ENCODE results near the gene HSD17B1.

The HSD17B1 gene

GRCh38 chr17:42571435-42572225 is 18.9 kb downstream of the HSD17B1 start:
- Histone ChIP-seq H3K9ac (ENCODE audit: low read length) (no peak overlapping the region), H4K20me1 (ENCODE audit: low read depth, low read length) (no peaks in the 10 kb centered on the region), H3K79me2 (ENCODE audit: insufficient read depth, low read length) (peaks cover 15% of the 10 kb centered on the region), H3K27ac (ENCODE audit: low read depth, low read length) (no peak overlapping the region), H3K27me3 (ENCODE audit: low read length) (no peaks in the 10 kb centered on the region), H3F3A (ENCODE audit: insufficient read depth) (peaks cover 25% of the 10 kb centered on the region; the same call in 1 of the 2 replicates), H3K4me3 (ENCODE audit: insufficient read depth, low read length, poor library complexity, severe bottlenecking) (no peak overlapping the region), H3K9me2 (replicated peaks; ENCODE audit: insufficient read depth, low read length) (no peaks in the 10 kb centered on the region), H3K9me3 (ENCODE audit: insufficient read depth, low read length) (no peaks in the 10 kb centered on the region), H3K4me2 (ENCODE audit: low read depth, low read length, poor library complexity, severe bottlenecking) (no peak overlapping the region), H3K36me3 (ENCODE audit: low read length) (peaks cover 17% of the 10 kb centered on the region; the same call in 1 of the 2 replicates), H2AFZ (ENCODE audit: low read depth, low read length, severe bottlenecking) (no peak overlapping the region)
- TF ChIP-seq EZH2phosphoT487 (conservative IDR thresholded peaks at IDR 0.05; ENCODE audit: low read length) = no peak
- no peak for TF ChIP-seq CTCF (IDR thresholded peaks at IDR 0.05; ENCODE audit: insufficient read depth, low read length, poor library complexity, severe bottlenecking)

- no peak overlapping the region for H2AFZ ChIP-seq (ENCODE audit: low read depth, low read length, severe bottlenecking)
- TF ChIP-seq CTCF (IDR thresholded peaks at IDR 0.05; ENCODE audit: insufficient read depth, low read length, poor library complexity, severe bottlenecking) (no peak), EZH2phosphoT487 (conservative IDR thresholded peaks at IDR 0.05; ENCODE audit: low read length) (no peak)
- peaks cover 17% of the 10 kb centered on the region; the same call in 1 of the 2 replicates for H3K36me3 ChIP-seq (ENCODE audit: low read length)
- no peaks in the 10 kb centered on the region for H3K9me2 ChIP-seq (replicated peaks; ENCODE audit: insufficient read depth, low read length)
- no peak overlapping the region for H3K4me3 ChIP-seq (ENCODE audit: insufficient read depth, low read length, poor library complexity, severe bottlenecking)
- H3K9me3 ChIP-seq (ENCODE audit: insufficient read depth, low read length) = no peaks in the 10 kb centered on the region
- no peak overlapping the region for H3K9ac ChIP-seq (ENCODE audit: low read length)
- peaks cover 12% of the 10 kb centered on the region; the same call in 1 of the 2 replicates for H3K79me2 ChIP-seq (ENCODE audit: insufficient read depth, low read length)
- no peaks in the 10 kb centered on the region for H4K20me1 ChIP-seq (ENCODE audit: low read depth, low read length)
- H3K4me2 ChIP-seq (ENCODE audit: low read depth, low read length, poor library complexity, severe bottlenecking) = no peak overlapping the region
- H3K27me3 ChIP-seq (ENCODE audit: low read length) = no peaks in the 10 kb centered on the region
- no peak overlapping the region for H3K27ac ChIP-seq (ENCODE audit: low read depth, low read length)
- H3F3A ChIP-seq (ENCODE audit: insufficient read depth) = peaks cover 30% of the 10 kb centered on the region
Observed at GRCh38 chr17:42573095-42573494, 20.4 kb downstream of the HSD17B1 start.

- H3K36me3 ChIP-seq (ENCODE audit: low read length) = peaks cover 17% of the 10 kb centered on the region; the same call in 1 of the 2 replicates
Observed at GRCh38 chr17:42574463-42574862, 21.7 kb downstream of the HSD17B1 start.

More at GRCh38 chr17:42574463-42574862, 21.7 kb downstream of the HSD17B1 start:
- no peaks in the 10 kb centered on the region for H3K27me3 ChIP-seq (ENCODE audit: low read length)
- no peaks in the 10 kb centered on the region for H3K9me3 ChIP-seq (ENCODE audit: insufficient read depth, low read length)
- peaks cover 42% of the 10 kb centered on the region for H3F3A ChIP-seq (ENCODE audit: insufficient read depth)
- no peak for TF ChIP-seq CTCF (IDR thresholded peaks at IDR 0.05; ENCODE audit: insufficient read depth, low read length, poor library complexity, severe bottlenecking)
- TF ChIP-seq EZH2phosphoT487 (conservative IDR thresholded peaks at IDR 0.05; ENCODE audit: low read length) = no peak
- H3K27ac ChIP-seq (ENCODE audit: low read depth, low read length) = no peak overlapping the region
- no peak overlapping the region for H3K9ac ChIP-seq (ENCODE audit: low read length)
- H2AFZ ChIP-seq (ENCODE audit: low read depth, low read length, severe bottlenecking) = no peak overlapping the region
- H3K9me2 ChIP-seq (replicated peaks; ENCODE audit: insufficient read depth, low read length) = no peaks in the 10 kb centered on the region
- H3K4me2 ChIP-seq (ENCODE audit: low read depth, low read length, poor library complexity, severe bottlenecking) = no peak overlapping the region
- peaks cover 7% of the 10 kb centered on the region; the same call in 1 of the 2 replicates for H3K79me2 ChIP-seq (ENCODE audit: insufficient read depth, low read length)
- no peak overlapping the region for H3K4me3 ChIP-seq (ENCODE audit: insufficient read depth, low read length, poor library complexity, severe bottlenecking)
- no peaks in the 10 kb centered on the region for H4K20me1 ChIP-seq (ENCODE audit: low read depth, low read length)
